Measurements from ENCODE around the gene EGFR.

DNA sequence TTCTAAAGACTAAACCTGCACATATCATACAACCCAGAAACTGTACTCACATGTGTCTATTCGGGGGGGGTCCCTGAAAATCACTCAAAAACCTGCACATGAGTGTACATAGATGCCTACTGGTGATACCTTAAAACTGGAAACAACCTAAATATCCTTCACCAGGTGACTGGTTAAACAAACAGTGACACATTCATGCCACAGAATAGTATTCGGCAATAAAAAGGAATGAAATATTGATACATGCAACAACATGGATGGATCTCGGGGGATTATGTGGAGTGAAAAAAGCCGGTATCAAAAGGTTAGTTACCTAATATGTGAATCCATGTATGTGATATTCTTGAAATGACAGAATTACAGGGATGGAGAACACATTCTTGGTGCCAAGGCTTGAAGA lies 32.1 kb upstream of the EGFR start:
- no peak for TF ChIP-seq EZH2 (IDR thresholded peaks at IDR 0.05; ENCODE audit: borderline replicate concordance, low read length)
- TF ChIP-seq, protein P1, sequence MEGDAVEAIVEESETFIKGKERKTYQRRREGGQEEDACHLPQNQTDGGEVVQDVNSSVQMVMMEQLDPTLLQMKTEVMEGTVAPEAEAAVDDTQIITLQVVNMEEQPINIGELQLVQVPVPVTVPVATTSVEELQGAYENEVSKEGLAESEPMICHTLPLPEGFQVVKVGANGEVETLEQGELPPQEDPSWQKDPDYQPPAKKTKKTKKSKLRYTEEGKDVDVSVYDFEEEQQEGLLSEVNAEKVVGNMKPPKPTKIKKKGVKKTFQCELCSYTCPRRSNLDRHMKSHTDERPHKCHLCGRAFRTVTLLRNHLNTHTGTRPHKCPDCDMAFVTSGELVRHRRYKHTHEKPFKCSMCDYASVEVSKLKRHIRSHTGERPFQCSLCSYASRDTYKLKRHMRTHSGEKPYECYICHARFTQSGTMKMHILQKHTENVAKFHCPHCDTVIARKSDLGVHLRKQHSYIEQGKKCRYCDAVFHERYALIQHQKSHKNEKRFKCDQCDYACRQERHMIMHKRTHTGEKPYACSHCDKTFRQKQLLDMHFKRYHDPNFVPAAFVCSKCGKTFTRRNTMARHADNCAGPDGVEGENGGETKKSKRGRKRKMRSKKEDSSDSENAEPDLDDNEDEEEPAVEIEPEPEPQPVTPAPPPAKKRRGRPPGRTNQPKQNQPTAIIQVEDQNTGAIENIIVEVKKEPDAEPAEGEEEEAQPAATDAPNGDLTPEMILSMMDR (IDR thresholded peaks at IDR 0.05; ENCODE audit: low read length) = no peak

All from OCI-LY1 (cell line).